Neural progenitor cell (in vitro differentiated cells): ENCODE results near the gene MPND. TPM values are rescaled to one million over a fixed set of nuclear protein-coding genes. Genes with fewer than 3 reads are reported as not detected.

Experiments
- DNase-seq: peaks from one replicate; pipeline ENCODE4 v3.0.0-alpha.2; 2016; ENCODE audit warnings: low spot score
- H2AFZ ChIP-seq: fragments of 200-600 bp; sonication (generic); replicated peaks from 2 replicates; pipeline ENCODE4 v1.6.1; 2016; ENCODE audit warnings: antibody characterized with exemption
- H3F3A ChIP-seq: fragments of 200-600 bp; sonication (generic); 2 replicates; pipeline ENCODE4 v1.6.1; 2016; ENCODE audit warnings: antibody characterized with exemption, low read depth
- H3K27ac ChIP-seq: fragments of 200-600 bp; sonication (generic); 2 replicates; pipeline ENCODE4 v1.5.1; 2016; ENCODE audit warnings: mild to moderate bottlenecking
- H3K27me3 ChIP-seq: fragments of 200-600 bp; sonication (generic); 2 replicates; pipeline ENCODE4 v1.6.1; 2016; ENCODE audit warnings: mild to moderate bottlenecking, moderate library complexity
- H3K36me3 ChIP-seq: fragments of 200-600 bp; sonication (generic); 2 replicates; pipeline ENCODE4 v1.5.1; 2016
- H3K4me1 ChIP-seq: fragments of 200-600 bp; sonication (generic); 2 replicates; pipeline ENCODE4 v1.6.1; 2016; ENCODE audit warnings: mixed run types
- H3K4me2 ChIP-seq: fragments of 200-600 bp; sonication (generic); 2 replicates; pipeline ENCODE4 v1.6.1; 2016
- H3K4me3 ChIP-seq: fragments of 200-600 bp; sonication (generic); 2 replicates; pipeline ENCODE4 v1.5.1; 2016
- H3K79me2 ChIP-seq: fragments of 200-600 bp; sonication (generic); 2 replicates; pipeline ENCODE4 v1.6.1; 2016; ENCODE audit warnings: low read depth
- H3K9ac ChIP-seq: fragments of 200-600 bp; sonication (generic); 2 replicates; pipeline ENCODE4 v1.6.1; 2016
- H3K9me3 ChIP-seq: fragments of 200-600 bp; sonication (generic); 2 replicates; pipeline ENCODE4 v1.5.1; 2016; ENCODE audit warnings: low read depth
- H4K20me1 ChIP-seq: fragments of 200-600 bp; sonication (generic); 2 replicates; pipeline ENCODE4 v1.6.1; 2016; ENCODE audit warnings: low read depth
- H3K27ac Mint-ChIP-seq: 3 replicates; pipeline ENCODE4 v1.8.0; 2021; ENCODE audit warnings: mixed read lengths
- H3K27me3 Mint-ChIP-seq: 2 replicates; pipeline ENCODE4 v1.8.0; 2022; ENCODE audit warnings: low read depth, mild to moderate bottlenecking, inconsistent platforms, moderate library complexity, mixed read lengths; ENCODE audit not compliant: insufficient read depth
- H3K36me3 Mint-ChIP-seq: 3 replicates; pipeline ENCODE4 v1.8.0; 2021; ENCODE audit warnings: mixed read lengths
- H3K4me1 Mint-ChIP-seq: 3 replicates; pipeline ENCODE4 v1.8.0; 2021; ENCODE audit warnings: mixed read lengths
- H3K4me3 Mint-ChIP-seq: 3 replicates; pipeline ENCODE4 v1.8.0; 2021; ENCODE audit warnings: mild to moderate bottlenecking, moderate library complexity, mixed read lengths
- H3K9me3 Mint-ChIP-seq: 3 replicates; pipeline ENCODE4 v1.8.0; 2020; ENCODE audit warnings: mixed read lengths
- EZH2 ChIP-seq: fragments of 200-600 bp; sonication (generic); IDR thresholded peaks from 2 replicates; pipeline ENCODE4 v1.6.1; 2017; ENCODE audit warnings: antibody characterized with exemption, mild to moderate bottlenecking, moderate library complexity
- EZH2phosphoT487 ChIP-seq: fragments of 200-600 bp; sonication (generic); IDR thresholded peaks from 2 replicates; pipeline ENCODE4 v1.6.1; 2017; ENCODE audit warnings: antibody characterized with exemption
- total RNA-seq: library from RNA; depleted of rRNA; stranded (reverse); fragments of >200 nt; gene quantifications from 2 replicates; pipeline ENCODE4 v1.2.3, GENCODE V29; 2015; ENCODE audit warnings: low replicate concordance
- TF ChIP-seq, protein P1 (sequence below): fragments of 200-600 bp; sonication (generic); IDR thresholded peaks from 2 replicates; pipeline ENCODE4 v1.5.1; 2017; ENCODE audit warnings: antibody characterized with exemption, mild to moderate bottlenecking

The MPND gene
- total RNA-seq, 1 donor from 2014 or later: 10.6 TPM

DNA sequence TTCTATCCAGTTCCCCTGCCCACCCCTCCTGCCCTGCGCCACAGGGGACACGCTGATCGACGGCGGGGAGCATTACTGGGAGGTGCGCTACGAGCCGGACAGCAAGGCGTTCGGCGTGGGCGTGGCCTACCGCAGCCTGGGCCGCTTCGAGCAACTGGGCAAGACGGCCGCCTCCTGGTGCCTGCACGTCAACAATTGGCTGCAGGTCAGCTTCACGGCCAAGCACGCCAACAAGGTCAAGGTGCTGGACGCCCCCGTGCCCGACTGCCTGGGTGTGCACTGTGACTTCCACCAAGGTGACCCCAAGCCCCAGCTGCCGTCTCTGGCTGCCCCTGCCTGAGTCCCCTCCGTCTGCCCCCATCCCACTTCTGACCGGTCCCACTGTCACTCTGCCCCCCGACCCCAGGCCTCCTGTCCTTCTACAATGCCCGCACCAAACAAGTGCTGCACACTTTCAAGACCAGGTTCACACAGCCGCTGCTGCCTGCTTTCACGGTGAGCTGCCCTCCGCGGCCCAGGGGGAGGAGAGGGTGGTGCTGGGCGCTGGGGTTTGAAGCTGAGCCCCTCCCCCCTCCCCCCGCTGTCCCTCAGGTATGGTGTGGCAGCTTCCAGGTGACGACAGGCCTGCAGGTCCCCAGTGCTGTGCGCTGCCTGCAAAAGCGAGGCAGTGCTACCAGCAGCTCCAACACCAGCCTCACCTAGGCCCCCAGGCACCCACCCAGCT is 20.3 kb upstream of the MPND start:
- DNase-seq: no peak
- Histone ChIP-seq H3K4me3 (no peak overlapping the region), H3K4me2 (no peak overlapping the region), H3K9me3 (no peaks in the 10 kb centered on the region), H3K36me3 (no peaks in the 10 kb centered on the region), H2AFZ (no peak overlapping the region), H4K20me1 (peaks cover 5% of the 10 kb centered on the region), H3K79me2 (no peaks in the 10 kb centered on the region), H3K4me1 (peaks cover 3% of the 10 kb centered on the region), H3K27ac (no peak overlapping the region), H3K27me3 (peaks cover 11% of the 10 kb centered on the region), H3K9ac (no peak overlapping the region), H3F3A (peaks cover 21% of the 10 kb centered on the region)
- TF ChIP-seq EZH2 (no peak), EZH2phosphoT487 (no peak)
- TF ChIP-seq, protein P1, sequence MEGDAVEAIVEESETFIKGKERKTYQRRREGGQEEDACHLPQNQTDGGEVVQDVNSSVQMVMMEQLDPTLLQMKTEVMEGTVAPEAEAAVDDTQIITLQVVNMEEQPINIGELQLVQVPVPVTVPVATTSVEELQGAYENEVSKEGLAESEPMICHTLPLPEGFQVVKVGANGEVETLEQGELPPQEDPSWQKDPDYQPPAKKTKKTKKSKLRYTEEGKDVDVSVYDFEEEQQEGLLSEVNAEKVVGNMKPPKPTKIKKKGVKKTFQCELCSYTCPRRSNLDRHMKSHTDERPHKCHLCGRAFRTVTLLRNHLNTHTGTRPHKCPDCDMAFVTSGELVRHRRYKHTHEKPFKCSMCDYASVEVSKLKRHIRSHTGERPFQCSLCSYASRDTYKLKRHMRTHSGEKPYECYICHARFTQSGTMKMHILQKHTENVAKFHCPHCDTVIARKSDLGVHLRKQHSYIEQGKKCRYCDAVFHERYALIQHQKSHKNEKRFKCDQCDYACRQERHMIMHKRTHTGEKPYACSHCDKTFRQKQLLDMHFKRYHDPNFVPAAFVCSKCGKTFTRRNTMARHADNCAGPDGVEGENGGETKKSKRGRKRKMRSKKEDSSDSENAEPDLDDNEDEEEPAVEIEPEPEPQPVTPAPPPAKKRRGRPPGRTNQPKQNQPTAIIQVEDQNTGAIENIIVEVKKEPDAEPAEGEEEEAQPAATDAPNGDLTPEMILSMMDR: no peak
- Mint-ChIP-seq H3K36me3 (peaks cover 21% of the 10 kb centered on the region), H3K4me1 (peaks cover 19% of the 10 kb centered on the region), H3K9me3 (peaks cover 19% of the 10 kb centered on the region), H3K4me3 (no peak overlapping the region), H3K27me3 (peaks cover 14% of the 10 kb centered on the region), H3K27ac (no peak overlapping the region)

DNA sequence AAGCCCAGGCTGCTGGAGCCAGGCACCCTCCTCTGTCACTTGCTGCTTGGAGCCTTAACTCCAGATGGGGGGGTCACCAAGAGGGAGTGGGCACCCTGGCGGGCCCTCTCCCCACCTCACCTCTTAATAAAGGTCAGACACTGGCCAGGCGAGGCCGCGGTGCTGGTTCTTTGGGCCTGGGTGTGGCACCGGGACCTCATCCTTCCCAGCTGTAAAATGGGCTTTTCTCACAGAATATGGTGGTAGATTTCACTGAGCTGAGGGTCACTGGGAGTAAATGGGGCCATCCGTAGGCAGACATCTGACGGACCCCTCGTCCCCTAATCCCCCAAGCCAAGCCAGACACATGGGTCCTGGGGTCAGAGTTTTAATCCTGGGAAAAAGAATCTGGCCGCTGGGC is 19.7 kb upstream of the MPND start:
- H3K36me3 ChIP-seq: no peaks in the 10 kb centered on the region
- Mint-ChIP-seq H3K27ac (no peak overlapping the region), H3K4me3 (no peak overlapping the region), H3K9me3 (peaks cover 19% of the 10 kb centered on the region), H3K36me3 (peaks cover 15% of the 10 kb centered on the region), H3K4me1 (peaks cover 19% of the 10 kb centered on the region), H3K27me3 (peaks cover 17% of the 10 kb centered on the region)
- no peak overlapping the region for H2AFZ ChIP-seq
- H3K9me3 ChIP-seq: no peaks in the 10 kb centered on the region
- H3K9ac ChIP-seq: no peak overlapping the region
- H3K4me3 ChIP-seq: no peak overlapping the region
- H4K20me1 ChIP-seq: peaks cover 5% of the 10 kb centered on the region
- H3K79me2 ChIP-seq: no peaks in the 10 kb centered on the region
- no peak overlapping the region for H3K4me2 ChIP-seq
- TF ChIP-seq, protein P1: no peak
- TF ChIP-seq EZH2phosphoT487 (no peak), EZH2 (no peak)
- peaks cover 3% of the 10 kb centered on the region for H3K4me1 ChIP-seq
- no peak overlapping the region for H3K27ac ChIP-seq
- H3K27me3 ChIP-seq: peaks cover 11% of the 10 kb centered on the region
- DNase-seq: no peak
- peaks cover 21% of the 10 kb centered on the region for H3F3A ChIP-seq

DNA sequence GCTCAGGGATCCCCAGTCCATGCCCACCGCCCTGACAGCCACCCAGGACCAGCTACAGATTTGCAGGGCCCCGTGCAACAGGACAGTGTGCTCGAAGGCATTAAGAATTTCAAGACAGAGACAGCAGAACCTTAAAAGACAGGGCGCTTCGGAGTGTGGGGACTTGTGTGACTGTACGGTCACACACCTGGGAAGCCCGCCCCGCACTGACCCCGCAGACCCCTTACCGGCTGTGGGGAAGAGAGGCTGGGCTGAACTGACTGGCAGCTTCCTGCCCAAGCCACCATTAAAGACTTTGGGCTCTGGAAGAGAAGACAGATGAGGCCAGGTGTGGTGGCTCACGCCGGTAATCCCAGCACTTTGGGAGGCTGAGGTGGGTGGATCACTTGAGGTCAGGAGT is 19.1 kb upstream of the MPND start:
- H3K27ac ChIP-seq: no peak overlapping the region
- H2AFZ ChIP-seq: no peak overlapping the region
- TF ChIP-seq EZH2phosphoT487: no peak
- no peak for TF ChIP-seq EZH2
- peaks cover 19% of the 10 kb centered on the region for H3K4me1 Mint-ChIP-seq
- H3K4me3 Mint-ChIP-seq: no peak overlapping the region
- no peak for DNase-seq
- H3K4me3 ChIP-seq: no peak overlapping the region
- H3F3A ChIP-seq: peaks cover 21% of the 10 kb centered on the region
- peaks cover 13% of the 10 kb centered on the region for H3K27me3 Mint-ChIP-seq
- peaks cover 17% of the 10 kb centered on the region for H3K9me3 Mint-ChIP-seq
- H3K4me1 ChIP-seq: peaks cover 3% of the 10 kb centered on the region
- H3K9ac ChIP-seq: no peak overlapping the region
- peaks cover 12% of the 10 kb centered on the region for H3K36me3 Mint-ChIP-seq
- H4K20me1 ChIP-seq: peaks cover 5% of the 10 kb centered on the region
- no peak overlapping the region for H3K27ac Mint-ChIP-seq
- no peaks in the 10 kb centered on the region for H3K9me3 ChIP-seq
- H3K4me2 ChIP-seq: no peak overlapping the region
- no peaks in the 10 kb centered on the region for H3K79me2 ChIP-seq
- H3K36me3 ChIP-seq: no peaks in the 10 kb centered on the region
- peaks cover 11% of the 10 kb centered on the region for H3K27me3 ChIP-seq

DNA sequence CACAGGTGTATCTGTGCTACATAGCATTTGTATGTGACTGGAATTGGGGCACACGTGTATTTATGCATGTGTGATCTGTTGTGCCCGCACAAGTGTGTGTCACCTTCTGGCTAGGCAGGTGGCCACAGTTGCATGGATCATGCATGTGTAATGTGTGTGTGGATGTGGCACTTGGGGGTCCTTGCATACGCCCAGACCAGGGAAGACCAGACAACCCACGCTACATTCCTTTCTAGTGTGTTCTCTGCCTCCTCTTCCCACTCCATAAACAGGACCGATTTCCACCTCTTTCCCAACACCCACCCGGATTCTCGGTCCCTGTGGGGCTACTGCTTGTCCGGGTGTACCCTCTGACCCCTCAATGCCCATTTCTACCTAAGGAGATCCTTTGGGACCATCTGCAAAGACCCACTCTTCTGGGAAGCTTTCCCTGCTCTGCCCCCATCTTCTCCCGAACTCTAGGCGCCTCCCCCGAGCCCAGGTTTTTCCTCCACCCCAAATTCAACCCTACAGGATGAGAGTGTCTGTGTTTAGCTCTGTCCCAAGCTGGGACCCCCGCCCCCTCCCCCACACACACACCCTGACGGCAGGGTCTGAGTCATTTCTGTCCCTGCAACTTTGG is 17.0 kb upstream of the MPND start:
- H3K4me3 ChIP-seq: peak overlapping the region; percentile 48

More for the DNA sequence above, 17.0 kb upstream of the MPND start:
- DNase-seq: no peak
- Mint-ChIP-seq H3K4me1 (peaks cover 22% of the 10 kb centered on the region), H3K9me3 (no peaks in the 10 kb centered on the region), H3K4me3 (peak overlapping the region; percentile 81), H3K27ac (no peak overlapping the region), H3K36me3 (peaks cover 4% of the 10 kb centered on the region), H3K27me3 (peaks cover 15% of the 10 kb centered on the region)
- Histone ChIP-seq H3K9ac (no peak overlapping the region), H2AFZ (no peak overlapping the region), H3K9me3 (no peaks in the 10 kb centered on the region), H3K27ac (no peak overlapping the region), H4K20me1 (peaks cover 5% of the 10 kb centered on the region), H3K27me3 (peaks cover 11% of the 10 kb centered on the region), H3K79me2 (no peaks in the 10 kb centered on the region), H3F3A (peaks cover 21% of the 10 kb centered on the region), H3K4me1 (peaks cover 3% of the 10 kb centered on the region), H3K36me3 (no peaks in the 10 kb centered on the region), H3K4me2 (peak overlapping the region; percentile 79)
- no peak for TF ChIP-seq EZH2
- TF ChIP-seq, protein P1: no peak
- TF ChIP-seq EZH2phosphoT487: no peak
